ENCODE results near the gene CNOT2.

Gene CNOT2

GRCh38 chr12:70242695-70243509 is at the start of gene CNOT2:
CNOT2 (plus strand) TSS chr12:70243433; CDS start chr12:70278227, 34,794 bp downstream.
- DNase-seq: peak; percentile 92

GRCh38 chr12:70194076-70194475 is 49.2 kb upstream of the CNOT2 start:
- DNase-seq: no peak

- DNase-seq: peak; percentile 87
These were observed 46.4 kb upstream of the CNOT2 start for GRCh38 chr12:70196811-70197281.

- DNase-seq: peak; percentile 81
These were observed 45.9 kb upstream of the CNOT2 start for GRCh38 chr12:70197345-70197744.

- DNase-seq: no peak
These were observed 29.5 kb upstream of the CNOT2 start for GRCh38 chr12:70213707-70214106.

GRCh38 chr12:70214972-70215617 is 28.1 kb upstream of the CNOT2 start:
- no peak for DNase-seq

GRCh38 chr12:70217416-70217815 is 25.8 kb upstream of the CNOT2 start:
- DNase-seq: no peak

- DNase-seq: no peak
These were observed 21.6 kb upstream of the CNOT2 start for GRCh38 chr12:70221626-70222025.

GRCh38 chr12:70227911-70228310 is 15.3 kb upstream of the CNOT2 start:
- no peak for DNase-seq

- DNase-seq: no peak
These were observed 12.2 kb upstream of the CNOT2 start for GRCh38 chr12:70230934-70231606.

- DNase-seq: no peak
These were observed 6.2 kb upstream of the CNOT2 start for GRCh38 chr12:70236990-70237389.

- no peak for DNase-seq
These were observed 2.6 kb upstream of the CNOT2 start for GRCh38 chr12:70240673-70241072.

GRCh38 chr12:70241845-70242244 is 1.4 kb upstream of the CNOT2 start:
- no peak for DNase-seq

- DNase-seq: peak; percentile 76
These were observed 508 bp downstream of the CNOT2 start for GRCh38 chr12:70243510-70244371.

GRCh38 chr12:70244409-70244808 is 1.2 kb downstream of the CNOT2 start:
- DNase-seq: no peak

GRCh38 chr12:70245458-70245857 is 2.2 kb downstream of the CNOT2 start:
- no peak for DNase-seq

- no peak for DNase-seq
These were observed 3.3 kb downstream of the CNOT2 start for GRCh38 chr12:70246580-70246979.

GRCh38 chr12:70247653-70248199 is 4.5 kb downstream of the CNOT2 start:
- no peak for DNase-seq

GRCh38 chr12:70248876-70249275 is 5.6 kb downstream of the CNOT2 start:
- no peak for DNase-seq

- DNase-seq: no peak
These were observed 6.7 kb downstream of the CNOT2 start for GRCh38 chr12:70249903-70250302.

- no peak for DNase-seq
These were observed 8.0 kb downstream of the CNOT2 start for GRCh38 chr12:70251226-70251625.

GRCh38 chr12:70251661-70252060 is 8.4 kb downstream of the CNOT2 start:
- DNase-seq: no peak
